ENCODE results near the gene ST6GAL1. TPM values are rescaled to one million over a fixed set of nuclear protein-coding genes. Genes with fewer than 3 reads are reported as not detected.

Gene ST6GAL1
- total and polyA plus RNA-seq, 2 of the 13 experiments (the other 11 are each of a cell fraction or from before 2014, with no cell fraction given) = 79.9 to 164 TPM

GRCh38 chr3:187102073-187102634, 171.8 kb downstream of the ST6GAL1 start:
- ChIA-PET POLR2A (interaction anchor here (1.2 to 1.9 kb wide), 3 partner anchors 10 to 63 kb away, joined by 3 to 12 read pairs (median 8); no protein-coding TSS in a partner anchor), CTCF (ENCODE audit: low intra/inter-chr PET ratio, low total read pairs) (no interaction called here)
- 27% methylated on average over 1 of the region's 1 CpG for WGBS (ENCODE audit: low lambda C conversion rate)
- Histone ChIP-seq H3K4me1 (ENCODE audit: insufficient read depth, low read length) (peaks cover 17% of the 10 kb centered on the region), H3K4me3 (replicated peaks in 1 of 3; ENCODE audit: insufficient read depth in 1 of 3, low read depth in 2 of 3, low read length in 3 of 3) (peak overlapping the region; percentile 28 to 41 (median 35)), H3K79me2 (ENCODE audit: insufficient read depth, low read length) (no peaks in the 10 kb centered on the region), H3K27ac (ENCODE audit: extremely low read length, insufficient read depth, low read length) (no peak overlapping the region), H2AFZ (ENCODE audit: low read length) (peak overlapping the region; percentile 50), H4K20me1 (ENCODE audit: insufficient read depth, low read length) (no peaks in the 10 kb centered on the region), H3K27me3 (ENCODE audit: control insufficient read depth in 1 of 2, insufficient read depth in 2 of 2, low read length in 2 of 2) (peaks cover 0 to 10% of the 10 kb centered on the region in 2 experiments; a peak in 2 of 5 replicates), H3K4me2 (ENCODE audit: low read depth, low read length) (peak overlapping the region; percentile 77), H3K9me3 (ENCODE audit: low read length) (no peaks in the 10 kb centered on the region), H3K9ac (ENCODE audit: insufficient read depth, low read depth, low read length) (no peak overlapping the region), H3K36me3 (replicated peaks in 1 of 2; ENCODE audit: control insufficient read depth in 1 of 2, insufficient read depth in 2 of 2, low read length in 2 of 2) (no peaks in the 10 kb centered on the region)
- ATAC-seq (no peak), DNase-seq (ENCODE audit: low spot score) (no peak), FAIRE-seq (no peak)
- TF ChIP-seq ZNF609 (CRISPR knock-in tag; IDR thresholded peaks at IDR 0.05; ENCODE audit: borderline replicate concordance) (no peak), ZNF770 (CRISPR knock-in tag; IDR thresholded peaks at IDR 0.05) (0 out of 2 replicates have a peak, but pooled peaks have one; percentile 16)
- in situ Hi-C loops (cut with HindIII; ENCODE audit: extremely low pct_ligation_motif_present, low pct_unique_long_range_greater_than_20kb) = no loop called here
- intact Hi-C loops (cut with micrococcal nuclease; ENCODE audit: unreplicated experiment) = no loop called here
- BruUV-seq (replicated peaks) = no TSS peak

All from HepG2 (cell line).